Endothelial cell of umbilical vein (primary cell): ENCODE data around the gene C12orf42. TPM values are rescaled to one million over a fixed set of nuclear protein-coding genes. Genes with fewer than 3 reads are reported as not detected.

ENCODE experiments used
- BruUV-seq: library from RNA; stranded (reverse); fragments of 400-500 nt; replicated peaks from 2 replicates; lab custom pipeline; 2021; lab: Mats Ljungman, UMichigan
- CTCF ChIA-PET: fragments of 300-600, 350-600 bp; sonication (Branson Sonifier 250); formaldehyde crosslinking; loops from one replicate; lab custom pipeline; 2021; ENCODE audit warnings: antibody characterized with exemption, inconsistent platforms; lab: Charles Lee
- POLR2A ChIA-PET: fragments of 300-600, 350-600 bp; sonication (Branson Sonifier 250); formaldehyde crosslinking; loops from one replicate; lab custom pipeline; 2021; ENCODE audit warnings: antibody characterized with exemption, inconsistent platforms; lab: Charles Lee
- DNase-seq: peaks from one replicate; pipeline ENCODE4 v3.0.0-alpha.2; 2011; ENCODE audit warnings: low read depth, low spot score
- FAIRE-seq: peaks from 2 replicates; lab custom pipeline; 2011; peaks lifted over from hg19 to GRCh38; lab: Jason Lieb, UNC
- H2AFZ ChIP-seq: 2 replicates; pipeline ENCODE4 v1.6.0; 2012; ENCODE audit warnings: low read depth, low read length, control low read depth, inconsistent platforms
- H3K27ac ChIP-seq: 2 replicates; pipeline ENCODE4 v1.5.1; 2011; ENCODE audit warnings: low read depth, mild to moderate bottlenecking, control low read depth, low read length, moderate library complexity; ENCODE audit not compliant: insufficient read depth
- H3K27me3 ChIP-seq, 2 experiments: 2 replicates each; pipeline versions ENCODE4 v1.6.0 to v1.6.1; 2011; ENCODE audit warnings: low read length in 2 of 2, mixed read lengths in 1 of 2; ENCODE audit not compliant: control insufficient read depth in 2 of 2, insufficient read depth in 2 of 2
- H3K36me3 ChIP-seq, 2 experiments: 2 replicates in 1 of 2; 3 replicates in 1 of 2; pipeline ENCODE4 v1.5.1; 2011; ENCODE audit warnings: low read length in 2 of 2, mild to moderate bottlenecking in 1 of 2, moderate library complexity in 1 of 2; ENCODE audit not compliant: control insufficient read depth in 2 of 2, insufficient read depth in 2 of 2; ENCODE audit errors: extremely low read depth in 1 of 2
- H3K4me1 ChIP-seq: 3 replicates; pipeline ENCODE4 v1.5.1; 2011; ENCODE audit warnings: mild to moderate bottlenecking, low read length; ENCODE audit not compliant: control insufficient read depth, insufficient read depth; ENCODE audit errors: extremely low read depth
- H3K4me2 ChIP-seq: 2 replicates; pipeline ENCODE4 v1.6.1; 2011; ENCODE audit warnings: low read length, control low read depth, mixed read lengths; ENCODE audit not compliant: insufficient read depth
- H3K4me3 ChIP-seq, 3 experiments: fragments of 200-600 bp in 1 of 3; sonication (generic), shearing (Covaris generic) in 1 of 3; replicated peaks in 1 of 3; 2 replicates each; pipeline ENCODE4 v1.5.1; 2011 to 2016; ENCODE audit warnings: control low read depth in 3 of 3, low read length in 3 of 3, mild to moderate bottlenecking in 2 of 3, inconsistent platforms in 1 of 3, low read depth in 1 of 3, moderate library complexity in 1 of 3; ENCODE audit not compliant: insufficient read depth in 1 of 3
- H3K79me2 ChIP-seq: 2 replicates; pipeline ENCODE4 v1.6.0; 2012; ENCODE audit warnings: low read length, inconsistent platforms; ENCODE audit not compliant: control insufficient read depth, insufficient read depth
- H3K9ac ChIP-seq: replicated peaks from 2 replicates; pipeline ENCODE3; 2011; ENCODE audit warnings: low read length, control low read depth; ENCODE audit not compliant: insufficient read depth; ENCODE audit errors: extremely low read depth
- H3K9me1 ChIP-seq: replicated peaks from 3 replicates; pipeline ENCODE4 v1.6.0; 2011; ENCODE audit warnings: mild to moderate bottlenecking, low read length; ENCODE audit not compliant: control insufficient read depth, insufficient read depth; ENCODE audit errors: extremely low read depth
- H3K9me3 ChIP-seq: replicated peaks from 2 replicates; pipeline ENCODE4 v1.5.1; 2012; ENCODE audit warnings: low read length, inconsistent platforms; ENCODE audit not compliant: control insufficient read depth, insufficient read depth
- H4K20me1 ChIP-seq: replicated peaks from 2 replicates; pipeline ENCODE3; 2011; ENCODE audit warnings: mild to moderate bottlenecking, low read length; ENCODE audit not compliant: control insufficient read depth, insufficient read depth; ENCODE audit errors: extremely low read depth
- CTCF ChIP-seq, 2 donors: IDR thresholded peaks; 1 replicate in 1 of 2; 2 replicates in 1 of 2; pipeline ENCODE4 v1.5.1; 2011; ENCODE audit warnings: low read length in 2 of 2, mild to moderate bottlenecking in 2 of 2, moderate library complexity in 2 of 2, control low read depth in 1 of 2, inconsistent platforms in 1 of 2, low read depth in 1 of 2; ENCODE audit not compliant: insufficient read depth in 1 of 2; ENCODE audit errors: extremely low read depth in 1 of 2
- EZH2 ChIP-seq: IDR thresholded peaks from 2 replicates; pipeline ENCODE4 v1.6.1; 2012; ENCODE audit warnings: borderline replicate concordance, low read depth, mild to moderate bottlenecking, moderate library complexity, low read length, inconsistent platforms; ENCODE audit not compliant: severe bottlenecking
- FOS ChIP-seq: IDR thresholded peaks from 2 replicates; pipeline ENCODE4 v1.6.1; 2011; ENCODE audit warnings: mild to moderate bottlenecking, low read length, moderate library complexity, borderline replicate concordance; ENCODE audit not compliant: insufficient read depth
- MYC ChIP-seq: IDR thresholded peaks from one replicate; pipeline ENCODE4 v1.6.1; 2011; ENCODE audit warnings: mild to moderate bottlenecking, low read depth, low read length
- dilution Hi-C: fragments of 300-500 bp; cut with MboI; formaldehyde crosslinking; loops from one replicate; pipeline ENCODE4 v1.15.0; 2019; ENCODE audit warnings: low sequenced_read_pairs; ENCODE audit not compliant: extremely low pct_ligation_motif_present
- intact Hi-C: fragments of 100-400 bp; cut with micrococcal nuclease; formaldehyde crosslinking; loops from one replicate; pipeline ENCODE4 v1.10.0; 2022
- polyA plus RNA-seq, 4 experiments: library from polyadenylated mRNA; depleted of rRNA in 3 of 4; stranded (reverse) in 3 of 4; unstranded in 1 of 4; fragments of >200 nt; gene quantifications; 2 replicates each; pipeline versions ENCODE4 v1.2.1 to v1.2.3, GENCODE V29; 2011 to 2012; ENCODE audit warnings: missing spikeins in 1 of 4
- total RNA-seq: library from RNA; stranded (reverse); gene quantifications from 2 replicates; pipeline ENCODE4 v1.2.3, GENCODE V29; 2021
- TF ChIP-seq, protein P1 (sequence below): IDR thresholded peaks from 2 replicates; pipeline ENCODE4 v1.6.1; 2011; ENCODE audit not compliant: insufficient read depth, insufficient read length

C12orf42 gene
- total and polyA plus RNA-seq, 2 donors (not counting 3 experiments of a cell fraction or from before 2014, with no cell fraction given) = not detected

GRCh38 chr12:103442182-103442555, 53.6 kb downstream of the C12orf42 start:
- dilution Hi-C loops = no loop called here
- DNase-seq = no peak
- POLR2A ChIA-PET = no interaction called here
- Histone ChIP-seq H3K27me3 (no peaks in the 10 kb centered on the region), H3K9ac (no peak overlapping the region), H3K9me1 (no peaks in the 10 kb centered on the region), H3K4me1 (no peaks in the 10 kb centered on the region), H3K27ac (no peak overlapping the region), H3K36me3 (no peaks in the 10 kb centered on the region), H2AFZ (no peak overlapping the region), H4K20me1 (no peaks in the 10 kb centered on the region), H3K9me3 (peaks cover 2% of the 10 kb centered on the region), H3K79me2 (no peaks in the 10 kb centered on the region), H3K4me2 (no peak overlapping the region), H3K4me3 (no peak overlapping the region)
- CTCF ChIA-PET = no interaction called here
- FAIRE-seq = no peak
- intact Hi-C loops = no loop called here
- TF ChIP-seq CTCF (IDR thresholded peaks at IDR 0.05; ENCODE audit: extremely low read depth in 1 of 2, insufficient read depth in 1 of 2, low read depth in 1 of 2, low read length in 2 of 2) (no peak), FOS (no peak), EZH2 (no peak), MYC (no peak)
- TF ChIP-seq, protein P1, sequence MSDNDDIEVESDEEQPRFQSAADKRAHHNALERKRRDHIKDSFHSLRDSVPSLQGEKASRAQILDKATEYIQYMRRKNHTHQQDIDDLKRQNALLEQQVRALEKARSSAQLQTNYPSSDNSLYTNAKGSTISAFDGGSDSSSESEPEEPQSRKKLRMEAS = no peak
- BruUV-seq = no TSS peak
